HepG2 (cell line): ENCODE data around the gene MRPL36. TPM values are rescaled to one million over a fixed set of nuclear protein-coding genes. Genes with fewer than 3 reads are reported as not detected.

ENCODE experiments used
- ATAC-seq: fragments of 200-7000 bp; cut with Tn5 transposase; 3 replicates; pipeline ENCODE4 v1.9.1; 2020; ENCODE audit warnings: mild to moderate bottlenecking, moderate library complexity
- BruUV-seq: library from RNA; stranded (reverse); fragments of 400-500 nt; replicated peaks from 2 replicates; lab custom pipeline; 2021; lab: Mats Ljungman, UMichigan
- CTCF ChIA-PET: fragments of 300-600 bp; formaldehyde crosslinking; extraction: SDS; loops from one replicate; lab custom pipeline; 2021; ENCODE audit warnings: low total read pairs, inconsistent platforms, low intra/inter-chr PET ratio; lab: Yijun Ruan, JAX
- POLR2A ChIA-PET: fragments of 350-600 bp; sonication (Branson Sonifier 250); formaldehyde crosslinking; loops from one replicate; lab custom pipeline; 2020; ENCODE audit warnings: antibody characterized with exemption, inconsistent platforms; lab: Yijun Ruan, JAX
- DNase-seq: peaks from one replicate; pipeline ENCODE4 v3.0.0-alpha.2; 2015; ENCODE audit warnings: low spot score
- FAIRE-seq: peaks from 3 replicates; lab custom pipeline; 2011; peaks lifted over from hg19 to GRCh38; lab: Jason Lieb, UNC
- H2AFZ ChIP-seq: one replicate; pipeline ENCODE4 v1.6.1; 2011; ENCODE audit warnings: low read length, inconsistent platforms
- H3K27ac ChIP-seq: fragments of 300-600 bp; 3 replicates; pipeline ENCODE4 v1.8.0; 2011; ENCODE audit warnings: mixed run types, mild to moderate bottlenecking, mixed read lengths, low read length, inconsistent platforms; ENCODE audit not compliant: insufficient read depth; ENCODE audit errors: extremely low read length
- H3K27me3 ChIP-seq, 2 experiments: fragments of 200-600 bp in 1 of 2; 2 replicates in 1 of 2; 3 replicates in 1 of 2; pipeline versions ENCODE4 v1.6.0 to v1.8.0; 2011; ENCODE audit warnings: low read length in 2 of 2, mild to moderate bottlenecking in 2 of 2, moderate library complexity in 2 of 2, inconsistent platforms in 1 of 2; ENCODE audit not compliant: insufficient read depth in 2 of 2, control insufficient read depth in 1 of 2
- H3K36me3 ChIP-seq, 2 experiments: fragments of 200-600 bp in 1 of 2; replicated peaks in 1 of 2; 2 replicates in 1 of 2; 3 replicates in 1 of 2; pipeline versions ENCODE4 v1.5.1 to v1.8.0; 2011; ENCODE audit warnings: low read length in 2 of 2, inconsistent platforms in 1 of 2; ENCODE audit not compliant: insufficient read depth in 2 of 2, control insufficient read depth in 1 of 2
- H3K4me1 ChIP-seq: 2 replicates; pipeline ENCODE4 v1.5.1; 2012; ENCODE audit warnings: low read length, inconsistent platforms; ENCODE audit not compliant: insufficient read depth
- H3K4me2 ChIP-seq: 2 replicates; pipeline ENCODE4 v1.6.0; 2011; ENCODE audit warnings: low read depth, low read length, inconsistent platforms
- H3K4me3 ChIP-seq, 3 experiments: fragments of 200-600 bp in 1 of 3; sonication (generic), shearing (Covaris generic) in 1 of 3; replicated peaks in 1 of 3; 2 replicates each; pipeline ENCODE4 v1.5.1; 2011 to 2016; ENCODE audit warnings: low read length in 3 of 3, inconsistent platforms in 2 of 3, low read depth in 2 of 3, mild to moderate bottlenecking in 2 of 3, control low read depth in 1 of 3, mixed read lengths in 1 of 3; ENCODE audit not compliant: insufficient read depth in 1 of 3
- H3K79me2 ChIP-seq: one replicate; pipeline ENCODE4 v1.6.1; 2011; ENCODE audit warnings: low read length, inconsistent platforms; ENCODE audit not compliant: insufficient read depth
- H3K9ac ChIP-seq: 2 replicates; pipeline ENCODE4 v1.6.0; 2011; ENCODE audit warnings: mild to moderate bottlenecking, low read depth, low read length, inconsistent platforms; ENCODE audit not compliant: insufficient read depth
- H3K9me3 ChIP-seq: 2 replicates; pipeline ENCODE4 v1.5.1; 2012; ENCODE audit warnings: mild to moderate bottlenecking, low read length
- H4K20me1 ChIP-seq: 2 replicates; pipeline ENCODE4 v1.6.0; 2011; ENCODE audit warnings: inconsistent platforms, mild to moderate bottlenecking, low read length, moderate library complexity; ENCODE audit not compliant: insufficient read depth
- DPF2 ChIP-seq: sonication (generic); formaldehyde crosslinking; IDR thresholded peaks from 2 replicates; pipeline ENCODE4 v1.4.0; 2020; ENCODE audit warnings: mild to moderate bottlenecking, low read depth, missing genetic modification reagents, borderline replicate concordance
- FOXP4 ChIP-seq: sonication (generic); formaldehyde crosslinking; IDR thresholded peaks from 2 replicates; pipeline ENCODE4 v1.4.0; 2020; ENCODE audit warnings: missing genetic modification reagents
- ISL2 ChIP-seq: sonication (generic); formaldehyde crosslinking; IDR thresholded peaks from 2 replicates; pipeline ENCODE4 v1.5.0; 2020; ENCODE audit warnings: missing genetic modification reagents
- NCOA5 ChIP-seq: sonication (generic); formaldehyde crosslinking; IDR thresholded peaks from 2 replicates; pipeline ENCODE4 v1.4.0; 2020; ENCODE audit warnings: missing genetic modification reagents
- ONECUT2 ChIP-seq: sonication (generic); formaldehyde crosslinking; IDR thresholded peaks from 2 replicates; pipeline ENCODE4 v1.4.0; 2020; ENCODE audit warnings: missing genetic modification reagents
- ZFP36L1 ChIP-seq: sonication (generic); formaldehyde crosslinking; IDR thresholded peaks from 2 replicates; pipeline ENCODE4 v1.8.0; 2022; ENCODE audit warnings: mild to moderate bottlenecking, missing genetic modification reagents, moderate library complexity
- ZNF232 ChIP-seq: sonication (generic); formaldehyde crosslinking; IDR thresholded peaks from 2 replicates; pipeline ENCODE4 v1.4.0; 2020; ENCODE audit warnings: missing genetic modification reagents, borderline replicate concordance
- ZNF720 ChIP-seq: sonication (generic); formaldehyde crosslinking; IDR thresholded peaks from 2 replicates; pipeline ENCODE4 v1.4.0; 2020; ENCODE audit warnings: missing genetic modification reagents
- WGBS: methylation state at CpG from one replicate; pipeline ENCODE4 v1.1.6; 2017; ENCODE audit warnings: low lambda C conversion rate; 5-methylcytosine and 5-hydroxymethylcytosine counted together
- in situ Hi-C: cut with HindIII; loops from 2 replicates; pipeline ENCODE4 v1.10.0; 2017; ENCODE audit warnings: low pct_unique_long_range_greater_than_20kb; ENCODE audit not compliant: extremely low pct_ligation_motif_present
- intact Hi-C: fragments of 100-400 bp; cut with micrococcal nuclease; formaldehyde crosslinking; loops from one replicate; pipeline ENCODE4 v1.10.0; 2022; ENCODE audit not compliant: unreplicated experiment
- polyA plus RNA-seq, 8 experiments: library from polyadenylated mRNA; depleted of rRNA in 3 of 8; stranded (reverse) in 7 of 8; unstranded in 1 of 8; fragments of >200 nt; fragmentation: Illumina TruSeq in 4 of 8; extraction: Trizol in 4 of 8; gene quantifications; 2 replicates each; pipeline versions ENCODE4 v1.2.1 to v1.2.3, GENCODE V29; 2011 to 2016; ENCODE audit warnings: low read depth in 4 of 8, missing spikeins in 1 of 8, mixed read lengths in 1 of 8; ENCODE audit not compliant: insufficient read depth in 1 of 8
- total RNA-seq, 5 experiments: library from RNA; depleted of rRNA; stranded (reverse); fragments of >200 nt; fragmentation: Illumina TruSeq; extraction: Trizol; gene quantifications; 2 replicates each; pipeline ENCODE4 v1.2.3, GENCODE V29; 2016; ENCODE audit warnings: low read depth in 1 of 5
- TF ChIP-seq, protein P1 (sequence below): sonication (generic); formaldehyde crosslinking; IDR thresholded peaks from 2 replicates; pipeline ENCODE4 v1.5.1; 2020; ENCODE audit warnings: missing genetic modification reagents, mild to moderate bottlenecking, borderline replicate concordance
- TF ChIP-seq, protein P2 (sequence below): IDR thresholded peaks from 2 replicates; pipeline ENCODE4 v1.6.1; 2012; ENCODE audit warnings: low read length, improper control_type of control experiment
- TF ChIP-seq, protein P3 (sequence below): sonication (generic); formaldehyde crosslinking; IDR thresholded peaks from 2 replicates; pipeline ENCODE4 v1.5.0; 2020; ENCODE audit warnings: mild to moderate bottlenecking, missing genetic modification reagents
- TF ChIP-seq, protein P4 (sequence below): sonication (generic); formaldehyde crosslinking; IDR thresholded peaks from 2 replicates; pipeline ENCODE4 v1.8.0; 2022; ENCODE audit warnings: mild to moderate bottlenecking, missing genetic modification reagents, moderate library complexity

Gene MRPL36
- total and polyA plus RNA-seq, 2 of the 13 experiments (the other 11 are each of a cell fraction or from before 2014, with no cell fraction given): 71.3 to 113 TPM

GRCh38 chr5:1793301-1793740, 6.3 kb downstream of the MRPL36 start:
- Histone ChIP-seq H3K27ac (no peak overlapping the region), H3K4me3 (no peak overlapping the region), H3K4me1 (peaks cover 39% of the 10 kb centered on the region), H3K9ac (no peak overlapping the region), H3K9me3 (no peaks in the 10 kb centered on the region), H2AFZ (no peak overlapping the region), H3K27me3 (peaks cover 0 to 28% of the 10 kb centered on the region in 2 experiments; a peak in 3 of 5 replicates), H3K36me3 (peaks cover 2 to 17% of the 10 kb centered on the region in 2 experiments; a peak in 3 of 5 replicates), H3K4me2 (no peak overlapping the region), H3K79me2 (peaks cover 7% of the 10 kb centered on the region), H4K20me1 (no peaks in the 10 kb centered on the region)
- ATAC-seq: no peak
- CTCF ChIA-PET: no interaction called here
- POLR2A ChIA-PET: no interaction called here
- in situ Hi-C loops (no loop called here), intact Hi-C loops (no loop called here)
- no TSS peak for BruUV-seq
- TF ChIP-seq ZNF232 (CRISPR knock-in tag): no peak
- TF ChIP-seq, protein P1, sequence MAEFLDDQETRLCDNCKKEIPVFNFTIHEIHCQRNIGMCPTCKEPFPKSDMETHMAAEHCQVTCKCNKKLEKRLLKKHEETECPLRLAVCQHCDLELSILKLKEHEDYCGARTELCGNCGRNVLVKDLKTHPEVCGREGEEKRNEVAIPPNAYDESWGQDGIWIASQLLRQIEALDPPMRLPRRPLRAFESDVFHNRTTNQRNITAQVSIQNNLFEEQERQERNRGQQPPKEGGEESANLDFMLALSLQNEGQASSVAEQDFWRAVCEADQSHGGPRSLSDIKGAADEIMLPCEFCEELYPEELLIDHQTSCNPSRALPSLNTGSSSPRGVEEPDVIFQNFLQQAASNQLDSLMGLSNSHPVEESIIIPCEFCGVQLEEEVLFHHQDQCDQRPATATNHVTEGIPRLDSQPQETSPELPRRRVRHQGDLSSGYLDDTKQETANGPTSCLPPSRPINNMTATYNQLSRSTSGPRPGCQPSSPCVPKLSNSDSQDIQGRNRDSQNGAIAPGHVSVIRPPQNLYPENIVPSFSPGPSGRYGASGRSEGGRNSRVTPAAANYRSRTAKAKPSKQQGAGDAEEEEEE (CRISPR knock-in tag): no peak
- TF ChIP-seq FOXP4 (CRISPR knock-in tag): no peak
- no peak for TF ChIP-seq ZFP36L1 (CRISPR knock-in tag)
- TF ChIP-seq, protein P2, sequence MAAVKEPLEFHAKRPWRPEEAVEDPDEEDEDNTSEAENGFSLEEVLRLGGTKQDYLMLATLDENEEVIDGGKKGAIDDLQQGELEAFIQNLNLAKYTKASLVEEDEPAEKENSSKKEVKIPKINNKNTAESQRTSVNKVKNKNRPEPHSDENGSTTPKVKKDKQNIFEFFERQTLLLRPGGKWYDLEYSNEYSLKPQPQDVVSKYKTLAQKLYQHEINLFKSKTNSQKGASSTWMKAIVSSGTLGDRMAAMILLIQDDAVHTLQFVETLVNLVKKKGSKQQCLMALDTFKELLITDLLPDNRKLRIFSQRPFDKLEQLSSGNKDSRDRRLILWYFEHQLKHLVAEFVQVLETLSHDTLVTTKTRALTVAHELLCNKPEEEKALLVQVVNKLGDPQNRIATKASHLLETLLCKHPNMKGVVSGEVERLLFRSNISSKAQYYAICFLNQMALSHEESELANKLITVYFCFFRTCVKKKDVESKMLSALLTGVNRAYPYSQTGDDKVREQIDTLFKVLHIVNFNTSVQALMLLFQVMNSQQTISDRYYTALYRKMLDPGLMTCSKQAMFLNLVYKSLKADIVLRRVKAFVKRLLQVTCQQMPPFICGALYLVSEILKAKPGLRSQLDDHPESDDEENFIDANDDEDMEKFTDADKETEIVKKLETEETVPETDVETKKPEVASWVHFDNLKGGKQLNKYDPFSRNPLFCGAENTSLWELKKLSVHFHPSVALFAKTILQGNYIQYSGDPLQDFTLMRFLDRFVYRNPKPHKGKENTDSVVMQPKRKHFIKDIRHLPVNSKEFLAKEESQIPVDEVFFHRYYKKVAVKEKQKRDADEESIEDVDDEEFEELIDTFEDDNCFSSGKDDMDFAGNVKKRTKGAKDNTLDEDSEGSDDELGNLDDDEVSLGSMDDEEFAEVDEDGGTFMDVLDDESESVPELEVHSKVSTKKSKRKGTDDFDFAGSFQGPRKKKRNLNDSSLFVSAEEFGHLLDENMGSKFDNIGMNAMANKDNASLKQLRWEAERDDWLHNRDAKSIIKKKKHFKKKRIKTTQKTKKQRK: no peak
- TF ChIP-seq, protein P3, sequence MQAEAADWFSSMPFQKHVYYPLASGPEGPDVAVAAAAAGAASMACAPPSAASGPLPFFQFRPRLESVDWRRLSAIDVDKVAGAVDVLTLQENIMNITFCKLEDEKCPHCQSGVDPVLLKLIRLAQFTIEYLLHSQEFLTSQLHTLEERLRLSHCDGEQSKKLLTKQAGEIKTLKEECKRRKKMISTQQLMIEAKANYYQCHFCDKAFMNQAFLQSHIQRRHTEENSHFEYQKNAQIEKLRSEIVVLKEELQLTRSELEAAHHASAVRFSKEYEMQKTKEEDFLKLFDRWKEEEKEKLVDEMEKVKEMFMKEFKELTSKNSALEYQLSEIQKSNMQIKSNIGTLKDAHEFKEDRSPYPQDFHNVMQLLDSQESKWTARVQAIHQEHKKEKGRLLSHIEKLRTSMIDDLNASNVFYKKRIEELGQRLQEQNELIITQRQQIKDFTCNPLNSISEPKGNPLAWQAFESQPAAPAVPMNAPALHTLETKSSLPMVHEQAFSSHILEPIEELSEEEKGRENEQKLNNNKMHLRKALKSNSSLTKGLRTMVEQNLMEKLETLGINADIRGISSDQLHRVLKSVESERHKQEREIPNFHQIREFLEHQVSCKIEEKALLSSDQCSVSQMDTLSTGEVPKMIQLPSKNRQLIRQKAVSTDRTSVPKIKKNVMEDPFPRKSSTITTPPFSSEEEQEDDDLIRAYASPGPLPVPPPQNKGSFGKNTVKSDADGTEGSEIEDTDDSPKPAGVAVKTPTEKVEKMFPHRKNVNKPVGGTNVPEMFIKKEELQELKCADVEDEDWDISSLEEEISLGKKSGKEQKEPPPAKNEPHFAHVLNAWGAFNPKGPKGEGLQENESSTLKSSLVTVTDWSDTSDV (CRISPR knock-in tag): no peak
- TF ChIP-seq ONECUT2 (CRISPR knock-in tag): no peak
- no peak for TF ChIP-seq ZNF720 (CRISPR knock-in tag)
- TF ChIP-seq ISL2 (CRISPR knock-in tag): no peak
- TF ChIP-seq, protein P4, sequence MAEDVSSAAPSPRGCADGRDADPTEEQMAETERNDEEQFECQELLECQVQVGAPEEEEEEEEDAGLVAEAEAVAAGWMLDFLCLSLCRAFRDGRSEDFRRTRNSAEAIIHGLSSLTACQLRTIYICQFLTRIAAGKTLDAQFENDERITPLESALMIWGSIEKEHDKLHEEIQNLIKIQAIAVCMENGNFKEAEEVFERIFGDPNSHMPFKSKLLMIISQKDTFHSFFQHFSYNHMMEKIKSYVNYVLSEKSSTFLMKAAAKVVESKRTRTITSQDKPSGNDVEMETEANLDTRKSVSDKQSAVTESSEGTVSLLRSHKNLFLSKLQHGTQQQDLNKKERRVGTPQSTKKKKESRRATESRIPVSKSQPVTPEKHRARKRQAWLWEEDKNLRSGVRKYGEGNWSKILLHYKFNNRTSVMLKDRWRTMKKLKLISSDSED (CRISPR knock-in tag): no peak
- no peak for TF ChIP-seq NCOA5
- no peak for TF ChIP-seq DPF2 (CRISPR knock-in tag)
- no peak for DNase-seq
- no peak for FAIRE-seq
- 88% methylated on average over 10 of the region's 10 CpGs for WGBS
